MCF 10A (cell line): ENCODE results near the gene HECW1. TPM values are rescaled to one million over a fixed set of nuclear protein-coding genes. Genes with fewer than 3 reads are reported as not detected.

ENCODE experiments used
- BruUV-seq: library from RNA; stranded (reverse); fragments of 400-500 nt; replicated peaks from 2 replicates; lab custom pipeline; 2021; lab: Mats Ljungman, UMichigan
- CTCF ChIA-PET: fragments of 300-600 bp; sonication (Branson Sonifier 250); formaldehyde crosslinking; extraction: SDS; loops from one replicate; lab custom pipeline; 2021; ENCODE audit warnings: antibody characterized with exemption, inconsistent platforms; lab: Yijun Ruan, JAX
- POLR2A ChIA-PET: fragments of 300-600, 350-650 bp; sonication (Branson Sonifier 250); formaldehyde crosslinking; extraction: SDS; loops from one replicate; lab custom pipeline; 2020; ENCODE audit warnings: antibody characterized with exemption, inconsistent platforms; lab: Yijun Ruan, JAX
- DNase-seq: peaks from one replicate; pipeline ENCODE4 v3.0.0-alpha.2; 2018; ENCODE audit not compliant: unreplicated experiment
- H3K27ac Mint-ChIP-seq: one replicate; pipeline ENCODE4 v1.8.0; 2022; ENCODE audit warnings: mild to moderate bottlenecking, low read depth, mixed read lengths; ENCODE audit not compliant: unreplicated experiment
- H3K27me3 Mint-ChIP-seq: one replicate; pipeline ENCODE4 v1.8.0; 2022; ENCODE audit warnings: mixed read lengths; ENCODE audit not compliant: insufficient read depth, unreplicated experiment
- H3K36me3 Mint-ChIP-seq: one replicate; pipeline ENCODE4 v1.8.0; 2022; ENCODE audit warnings: mild to moderate bottlenecking, moderate library complexity, mixed read lengths; ENCODE audit not compliant: insufficient read depth, unreplicated experiment
- H3K4me1 Mint-ChIP-seq: one replicate; pipeline ENCODE4 v1.8.0; 2022; ENCODE audit warnings: mixed read lengths; ENCODE audit not compliant: insufficient read depth, unreplicated experiment
- H3K4me3 Mint-ChIP-seq: one replicate; pipeline ENCODE4 v1.8.0; 2022; ENCODE audit warnings: mild to moderate bottlenecking, moderate library complexity, mixed read lengths; ENCODE audit not compliant: unreplicated experiment
- H3K9me3 Mint-ChIP-seq: one replicate; pipeline ENCODE4 v1.8.0; 2022; ENCODE audit warnings: mixed read lengths; ENCODE audit not compliant: unreplicated experiment
- intact Hi-C: fragments of 100-400 bp; cut with micrococcal nuclease; formaldehyde crosslinking; loops from 2 replicates; pipeline ENCODE4 v1.14.1; 2022
- total RNA-seq: library from RNA; stranded (reverse); gene quantifications from 2 replicates; pipeline ENCODE4 v1.2.3, GENCODE V29; 2022
- TF ChIP-seq, protein P1 (sequence below): fragments of 200-600 bp; IDR thresholded peaks from one replicate; pipeline ENCODE4 v1.8.0; 2022; ENCODE audit warnings: antibody characterized with exemption, mild to moderate bottlenecking; ENCODE audit not compliant: unreplicated experiment

HECW1 gene
- total RNA-seq, 1 experiment from 2014 or later = not detected

DNA sequence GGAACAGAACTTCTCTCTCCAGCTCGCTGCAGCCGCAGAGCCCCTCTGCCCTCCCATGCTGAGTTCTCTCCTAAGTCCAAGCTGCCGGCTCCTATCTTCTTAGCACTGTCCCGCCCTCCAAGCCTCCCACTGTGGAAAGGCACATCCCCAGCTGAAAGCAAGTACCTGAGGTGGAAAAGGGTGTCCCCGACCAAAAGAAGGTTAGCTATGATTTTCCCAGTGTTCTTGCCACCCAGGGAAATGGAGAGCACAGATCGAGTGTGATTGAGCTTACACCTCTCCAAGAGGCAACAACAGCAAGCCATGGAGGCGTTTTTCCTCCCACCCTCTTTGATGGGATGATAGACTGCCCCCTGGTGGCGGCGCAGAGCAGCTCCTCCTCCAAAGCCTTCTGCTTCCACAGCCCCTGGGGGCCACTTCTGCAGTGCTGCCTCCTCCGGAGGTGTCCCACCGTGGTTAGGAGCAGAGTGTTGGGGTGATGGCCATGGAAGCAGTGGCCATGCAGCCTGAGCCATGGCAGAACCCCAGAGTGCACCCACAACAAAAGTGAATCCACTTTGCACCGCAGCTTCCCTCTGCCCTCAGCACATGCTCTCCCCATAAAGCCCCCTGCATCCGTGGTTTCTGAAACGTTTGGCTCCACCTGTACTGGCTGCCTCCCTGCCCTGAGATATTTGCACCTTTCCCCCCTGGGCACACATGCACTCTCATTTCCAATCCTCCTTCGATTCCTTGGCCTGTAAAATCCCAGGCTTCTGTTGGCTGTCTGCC, 327.4 kb downstream of the HECW1 start:
- Mint-ChIP-seq H3K27ac (no peak overlapping the region), H3K4me1 (no peaks in the 10 kb centered on the region), H3K9me3 (no peaks in the 10 kb centered on the region), H3K4me3 (no peak overlapping the region), H3K27me3 (no peaks in the 10 kb centered on the region), H3K36me3 (no peaks in the 10 kb centered on the region)
- intact Hi-C loops = loop anchor here (1.0 kb wide), 2 partner anchors 179 to 499 kb away; no protein-coding TSS in a partner anchor
- BruUV-seq = no TSS peak
- TF ChIP-seq, protein P1, sequence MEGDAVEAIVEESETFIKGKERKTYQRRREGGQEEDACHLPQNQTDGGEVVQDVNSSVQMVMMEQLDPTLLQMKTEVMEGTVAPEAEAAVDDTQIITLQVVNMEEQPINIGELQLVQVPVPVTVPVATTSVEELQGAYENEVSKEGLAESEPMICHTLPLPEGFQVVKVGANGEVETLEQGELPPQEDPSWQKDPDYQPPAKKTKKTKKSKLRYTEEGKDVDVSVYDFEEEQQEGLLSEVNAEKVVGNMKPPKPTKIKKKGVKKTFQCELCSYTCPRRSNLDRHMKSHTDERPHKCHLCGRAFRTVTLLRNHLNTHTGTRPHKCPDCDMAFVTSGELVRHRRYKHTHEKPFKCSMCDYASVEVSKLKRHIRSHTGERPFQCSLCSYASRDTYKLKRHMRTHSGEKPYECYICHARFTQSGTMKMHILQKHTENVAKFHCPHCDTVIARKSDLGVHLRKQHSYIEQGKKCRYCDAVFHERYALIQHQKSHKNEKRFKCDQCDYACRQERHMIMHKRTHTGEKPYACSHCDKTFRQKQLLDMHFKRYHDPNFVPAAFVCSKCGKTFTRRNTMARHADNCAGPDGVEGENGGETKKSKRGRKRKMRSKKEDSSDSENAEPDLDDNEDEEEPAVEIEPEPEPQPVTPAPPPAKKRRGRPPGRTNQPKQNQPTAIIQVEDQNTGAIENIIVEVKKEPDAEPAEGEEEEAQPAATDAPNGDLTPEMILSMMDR = peak; percentile 90
- POLR2A ChIA-PET = interaction anchor here (0.9 to 1.6 kb wide), 5 partner anchors 9 to 508 kb away, joined by 3 to 4 read pairs (median 3); partner anchors contain the start of genes MRPL32 and PSMA2
- peak; percentile 64 for DNase-seq
- CTCF ChIA-PET = interaction anchor here (0.5 to 10.1 kb wide), 45 partner anchors 9 to 1736 kb away, joined by 3 to 65 read pairs (median 3); partner anchors contain the start of gene STK17A

DNA sequence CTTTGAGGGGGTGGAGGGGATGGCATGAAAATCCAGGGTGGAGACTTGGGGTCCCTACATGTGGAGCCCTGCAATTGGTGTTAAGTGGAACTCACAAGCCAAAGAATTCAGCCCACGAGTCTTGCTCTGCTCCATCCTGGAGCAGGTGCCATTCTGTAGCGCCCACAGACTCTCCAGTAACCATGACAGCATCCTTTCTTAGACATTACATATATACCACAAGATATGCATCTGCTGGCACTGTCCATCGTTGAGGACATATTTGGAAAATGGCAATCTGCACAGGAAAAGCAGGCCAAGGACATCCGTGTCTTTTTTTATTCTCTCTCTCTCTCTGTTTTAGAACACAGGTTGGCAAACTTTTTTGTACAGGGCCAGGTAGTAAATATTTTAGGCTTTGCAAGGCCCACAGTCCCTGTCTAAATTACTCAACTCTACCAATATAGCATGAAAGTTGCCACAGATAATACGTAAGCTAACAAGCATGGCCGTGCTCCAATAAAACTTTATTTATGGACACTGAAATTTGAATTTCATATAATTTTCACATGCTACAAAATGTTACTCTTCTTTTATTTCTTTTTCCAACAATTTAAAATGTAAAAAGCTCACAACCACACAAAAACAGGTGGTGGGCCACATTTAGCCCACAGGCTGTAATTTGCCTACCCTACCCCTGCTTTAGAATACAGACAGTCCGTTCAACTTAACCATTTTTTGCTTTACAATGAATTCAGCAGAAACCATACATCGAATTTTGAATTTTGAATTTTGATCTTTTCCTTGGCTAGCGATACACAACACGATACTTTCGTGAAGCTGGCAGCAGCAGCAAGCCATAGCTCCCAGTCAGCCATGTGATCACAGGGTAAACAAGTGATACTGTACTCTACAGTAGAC, 329.0 kb downstream of the HECW1 start:
- Mint-ChIP-seq H3K27me3 (no peaks in the 10 kb centered on the region), H3K36me3 (no peaks in the 10 kb centered on the region), H3K4me3 (no peak overlapping the region), H3K27ac (no peak overlapping the region), H3K4me1 (no peaks in the 10 kb centered on the region), H3K9me3 (no peaks in the 10 kb centered on the region)
- POLR2A ChIA-PET = interaction anchor here (1.2 kb wide), 1 partner anchor 14 kb away, joined by 4 read pairs; no protein-coding TSS in a partner anchor
- no peak for DNase-seq
- no TSS peak for BruUV-seq
- CTCF ChIA-PET = interaction anchor here (0.7 to 10.1 kb wide), 10 partner anchors 8 to 1500 kb away, joined by 3 to 65 read pairs (median 4); no protein-coding TSS in a partner anchor
- TF ChIP-seq, protein P1 = no peak
- intact Hi-C loops = no loop called here

DNA sequence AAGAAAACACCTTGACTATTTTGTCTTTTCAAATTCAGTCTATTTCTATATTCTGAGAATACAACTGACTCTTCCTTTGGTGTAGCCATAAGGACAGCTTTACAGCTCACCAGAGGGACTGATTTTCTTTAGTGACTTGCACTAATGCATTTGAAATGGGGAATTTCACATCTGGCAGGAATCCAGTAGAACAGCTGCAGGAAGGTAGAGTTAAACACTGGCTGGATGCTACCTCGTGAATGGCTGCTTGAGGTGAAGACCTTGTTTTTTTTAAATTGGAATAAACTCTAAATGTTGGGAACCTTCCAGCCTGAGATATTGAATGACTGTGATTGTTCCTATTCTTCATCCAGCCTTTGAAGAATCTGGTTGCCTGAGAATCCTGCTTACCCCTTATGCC, 330.9 kb downstream of the HECW1 start:
- POLR2A ChIA-PET = interaction anchor here (0.6 kb wide), 1 partner anchor 67 kb away, joined by 3 read pairs; no protein-coding TSS in a partner anchor
- H3K36me3 Mint-ChIP-seq = no peaks in the 10 kb centered on the region
- H3K27me3 Mint-ChIP-seq = no peaks in the 10 kb centered on the region
- no peak overlapping the region for H3K4me3 Mint-ChIP-seq
- no TSS peak for BruUV-seq
- no peaks in the 10 kb centered on the region for H3K4me1 Mint-ChIP-seq
- no peak for DNase-seq
- TF ChIP-seq, protein P1 = no peak
- H3K9me3 Mint-ChIP-seq = no peaks in the 10 kb centered on the region
- intact Hi-C loops = no loop called here
- CTCF ChIA-PET = interaction anchor here (0.7 to 10.1 kb wide), 4 partner anchors 11 to 502 kb away, joined by 3 to 65 read pairs (median 4); partner anchors contain the start of gene STK17A
- H3K27ac Mint-ChIP-seq = no peak overlapping the region
